Erythroblast (primary cell): ENCODE results near the gene ORM2.

Experiments used
- GATA1 ChIP-seq: IDR thresholded peaks from 2 replicates; pipeline ENCODE4 v1.6.1; 2011; ENCODE audit warnings: low read depth, mild to moderate bottlenecking, control low read depth, low read length, moderate library complexity
- POLR2A ChIP-seq: IDR thresholded peaks from 2 replicates; pipeline ENCODE4 v1.6.1; 2011; ENCODE audit warnings: mild to moderate bottlenecking, low read length

DNA sequence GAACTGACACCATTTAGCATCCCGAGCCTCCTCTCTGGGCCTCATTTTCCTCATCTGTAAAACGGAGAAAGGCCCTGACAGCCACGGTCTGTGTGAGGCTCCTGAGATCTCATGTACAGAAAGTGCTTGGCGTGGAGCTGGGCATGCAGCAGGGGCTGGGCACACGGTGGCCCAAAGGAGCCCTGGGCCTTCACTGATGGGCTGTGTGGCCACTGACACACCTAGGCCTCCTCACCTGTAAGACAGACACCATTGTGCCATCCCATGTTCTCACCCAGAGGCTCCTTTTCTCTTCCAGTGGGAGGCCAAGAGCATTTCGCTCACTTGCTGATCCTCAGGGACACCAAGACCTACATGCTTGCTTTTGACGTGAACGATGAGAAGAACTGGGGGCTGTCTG lies 5.2 kb upstream of the ORM2 start:
- TF ChIP-seq POLR2A (no peak), GATA1 (no peak)
